Caki2 (cell line): ENCODE results near the gene BCL2. TPM values are rescaled to one million over a fixed set of nuclear protein-coding genes. Genes with fewer than 3 reads are reported as not detected.
A peak's percentile ranks its signal among the peaks of the same experiment; 100 is the strongest.

Experiments
- DNase-seq: peaks from one replicate; pipeline ENCODE4 v3.0.0-alpha.2; 2015; ENCODE audit warnings: low read depth
- in situ Hi-C: cut with HindIII; loops from 2 replicates; pipeline ENCODE4 v1.10.0; 2016; ENCODE audit warnings: low sequenced_read_pairs, low pct_unique_long_range_greater_than_20kb, mixed read lengths
- total RNA-seq: library from RNA; depleted of rRNA; stranded (reverse); fragments of >200 nt; shearing (Covaris generic); gene quantifications from 2 replicates; pipeline ENCODE4 v1.2.3, GENCODE V29; 2014; ENCODE audit warnings: low replicate concordance

The BCL2 gene
- total RNA-seq, 1 experiment from 2014 or later = 5.1 TPM

GRCh38 chr18:63336366-63337099 lies 17.0 kb upstream of the BCL2 start:
- peak; percentile 44 for DNase-seq
- in situ Hi-C loops = no loop called here

DNA sequence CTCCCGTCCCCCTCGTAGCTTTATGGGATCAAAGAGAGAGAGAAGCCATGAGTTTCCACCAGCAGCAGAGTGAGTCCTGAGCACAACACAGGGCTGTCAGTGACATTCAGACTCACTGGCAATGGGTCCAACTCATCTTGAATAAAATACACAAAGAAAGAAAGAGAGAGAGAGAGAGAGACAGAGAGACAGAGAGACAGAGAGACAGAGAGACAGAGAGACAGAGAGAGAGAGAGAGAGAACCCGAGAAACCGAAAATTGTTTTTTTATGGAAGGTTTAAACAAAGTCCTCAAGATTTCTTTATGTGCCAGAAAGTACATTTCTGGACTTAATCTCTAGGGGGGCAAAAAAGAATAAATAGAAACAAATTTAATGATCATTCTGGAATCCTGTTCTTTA lies 11.5 kb upstream of the BCL2 start:
- in situ Hi-C loops = no loop called here
- DNase-seq = no peak

DNA sequence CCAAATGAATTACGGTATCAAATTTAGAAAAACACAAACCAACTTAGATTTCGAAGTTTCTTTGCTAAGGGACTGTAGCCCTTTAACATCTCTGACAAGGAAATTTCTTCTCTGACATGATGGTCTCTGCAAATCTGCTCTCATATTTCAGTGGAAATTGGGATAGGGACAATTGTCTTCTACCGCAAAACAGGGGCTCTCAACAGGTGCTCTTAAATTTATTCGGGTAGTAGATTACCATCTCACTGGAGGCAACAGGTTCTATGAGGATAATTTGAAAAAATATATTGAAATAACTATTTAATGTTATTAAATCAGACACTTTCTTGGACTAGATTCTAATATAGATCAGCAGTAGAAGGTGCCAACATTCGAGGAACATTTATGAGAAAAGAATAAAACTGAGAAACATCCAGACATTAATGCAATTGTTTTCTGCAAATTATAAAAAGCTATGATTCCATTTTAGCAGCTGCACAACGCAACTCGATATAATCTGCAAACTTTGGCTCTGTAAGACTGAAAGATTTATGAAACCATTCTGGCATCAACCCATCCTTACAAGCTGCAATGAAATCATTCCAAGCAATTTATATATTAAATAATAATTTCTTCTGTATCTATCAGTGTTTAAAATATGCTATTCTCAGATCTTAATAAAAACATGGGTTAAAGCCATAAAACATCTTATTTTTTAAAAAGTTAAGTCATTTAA lies 10.0 kb upstream of the BCL2 start:
- DNase-seq = no peak
- in situ Hi-C loops = no loop called here

DNA sequence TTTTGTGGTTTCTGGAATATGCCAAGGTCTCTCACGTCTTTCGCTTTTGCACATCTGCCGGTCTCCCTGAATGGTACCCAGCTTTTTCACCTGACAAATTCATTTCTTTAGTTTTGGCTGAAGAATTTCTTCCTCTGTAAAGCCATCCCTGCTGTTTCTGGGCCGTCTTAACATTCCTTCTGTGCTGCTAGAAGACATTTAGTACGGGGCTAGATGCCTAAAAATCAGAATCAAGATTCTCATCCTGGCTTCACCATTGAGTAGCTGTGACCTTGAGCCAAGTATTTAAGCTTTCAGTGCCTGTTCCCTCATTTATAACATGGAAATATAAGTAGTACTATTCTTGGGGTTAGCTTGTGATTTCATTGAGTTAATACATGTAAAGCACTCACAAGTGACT lies 6.4 kb upstream of the BCL2 start:
- in situ Hi-C loops = no loop called here
- DNase-seq = no peak

DNA sequence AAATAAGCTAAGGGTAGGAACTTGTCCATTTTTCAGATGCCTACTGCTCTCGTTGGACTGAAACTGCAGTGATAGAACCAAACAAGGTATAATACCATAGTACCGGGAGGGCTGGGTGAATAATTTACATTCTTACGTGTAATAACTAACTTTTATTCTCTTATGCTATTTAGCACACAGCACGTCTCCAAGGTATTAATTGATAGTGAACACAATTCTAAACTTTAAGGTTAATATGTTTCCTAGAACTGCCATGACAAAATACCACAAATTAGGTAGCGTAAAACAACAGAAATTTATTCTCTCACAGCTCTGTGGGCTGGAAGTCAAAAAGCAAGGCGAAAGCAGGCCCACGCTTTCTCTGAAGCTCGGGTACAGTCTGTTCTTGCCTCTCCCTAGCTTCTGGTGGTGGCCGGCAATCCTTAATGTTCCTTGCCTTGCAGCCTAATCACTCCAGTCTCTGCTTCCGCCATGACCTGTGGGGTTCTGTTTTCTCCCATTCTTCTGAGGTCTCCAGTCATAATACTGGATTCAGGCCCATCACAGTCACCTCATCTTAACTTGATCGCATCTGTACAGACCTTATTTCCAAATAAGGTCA lies 5.6 kb upstream of the BCL2 start:
- in situ Hi-C loops = no loop called here
- no peak for DNase-seq

DNA sequence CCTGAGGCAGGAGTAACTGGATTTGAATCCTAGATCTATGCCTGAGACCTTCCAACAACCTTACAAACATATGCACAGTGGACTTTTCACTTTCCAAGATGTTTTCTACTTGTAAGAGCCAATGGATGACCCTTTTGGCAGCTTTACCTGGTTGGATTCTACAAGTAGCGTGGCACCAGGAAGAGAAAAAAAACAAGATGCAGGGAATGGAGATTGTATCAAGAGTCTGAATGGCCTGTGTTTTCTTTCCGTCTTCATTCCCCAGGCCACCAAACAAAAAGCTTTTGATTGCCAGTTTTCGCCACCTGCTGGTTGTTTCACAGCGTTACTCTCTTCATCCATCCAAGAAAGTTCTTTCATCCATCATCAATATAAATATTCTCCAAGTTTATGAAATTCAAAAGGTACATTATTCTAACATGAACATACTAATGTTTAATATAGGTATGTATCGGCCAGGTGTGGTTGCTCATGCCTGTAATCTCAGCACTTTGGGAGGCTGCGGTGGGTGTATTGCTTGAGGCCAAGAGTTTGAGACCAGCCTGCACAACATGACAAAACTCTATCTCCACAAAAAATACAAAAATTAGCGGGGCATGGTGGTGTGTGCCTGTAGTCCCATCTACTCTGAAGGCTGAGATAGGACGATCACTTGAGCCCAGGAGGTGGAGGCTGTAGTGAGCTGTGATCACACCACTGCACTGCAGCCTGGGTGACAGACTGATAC lies 3.5 kb upstream of the BCL2 start:
- in situ Hi-C loops = no loop called here
- peak; percentile 52 for DNase-seq

DNA sequence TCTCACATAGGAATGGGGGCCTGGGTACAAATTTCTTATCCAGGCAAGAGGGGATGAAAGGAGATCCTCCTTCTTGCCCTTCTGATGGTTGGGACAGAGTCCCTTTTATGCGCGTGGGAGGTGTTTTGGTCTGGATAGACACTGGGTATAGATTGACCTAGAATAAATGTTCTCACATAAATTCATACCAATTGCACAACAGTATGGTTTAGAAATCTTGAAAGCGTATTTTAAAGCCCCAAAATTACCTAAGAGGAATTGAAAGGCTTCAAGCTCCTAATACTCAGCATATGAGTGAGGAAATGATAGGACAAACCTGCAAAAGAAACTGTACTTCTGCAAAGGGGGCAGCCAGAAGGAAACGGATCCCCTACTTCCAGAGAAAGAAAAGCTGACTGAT lies 2.6 kb upstream of the BCL2 start:
- in situ Hi-C loops = no loop called here
- DNase-seq = no peak

GRCh38 chr18:63321291-63321690 lies 1.7 kb upstream of the BCL2 start:
- DNase-seq = no peak
- in situ Hi-C loops = no loop called here

- DNase-seq = no peak
- in situ Hi-C loops = no loop called here
These were observed 1.4 kb upstream of the BCL2 start for GRCh38 chr18:63320975-63321265.

DNA sequence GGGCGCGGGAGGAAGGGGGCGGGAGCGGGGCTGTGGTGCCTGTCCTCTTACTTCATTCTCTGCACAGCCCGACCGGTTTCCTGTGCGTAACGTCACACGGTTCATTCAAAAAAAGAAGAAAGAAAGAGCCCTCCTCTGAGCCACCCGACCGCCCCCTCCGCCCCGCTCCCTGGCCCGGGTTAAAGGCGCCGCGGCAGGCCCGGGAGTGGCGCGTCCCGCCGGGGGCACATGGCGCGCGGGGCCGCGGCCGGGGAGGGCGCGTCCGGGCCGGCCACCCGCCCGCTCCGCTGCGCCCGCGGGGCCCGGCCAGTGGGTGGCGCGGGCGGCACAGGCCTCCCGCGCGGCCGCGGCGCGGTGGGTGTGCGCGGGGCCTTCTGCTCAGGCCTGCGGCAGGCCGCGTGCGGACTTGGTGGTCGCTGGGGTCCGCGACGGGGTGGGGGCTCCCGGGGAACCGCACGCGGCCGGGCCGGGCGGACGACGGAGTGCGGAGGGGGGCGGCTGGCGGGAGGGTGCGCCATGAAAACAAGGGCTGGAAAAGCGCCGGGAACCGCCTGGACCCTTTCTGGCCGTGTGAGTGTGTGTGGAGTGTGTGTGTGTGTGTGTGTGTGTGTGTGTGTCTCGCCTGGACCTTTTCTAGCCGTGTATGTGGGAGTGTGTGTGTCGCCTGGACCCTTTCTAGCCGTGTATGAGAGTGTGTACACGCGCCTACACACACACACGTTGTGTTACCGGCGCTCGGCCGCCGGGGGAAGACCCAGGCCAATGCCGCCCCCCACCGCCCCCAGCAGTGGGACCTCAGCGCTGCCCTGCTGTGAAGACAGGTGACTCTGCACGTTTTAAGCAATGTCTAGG lies 780 bp upstream of the BCL2 start:
- in situ Hi-C loops = no loop called here
- DNase-seq = peak; percentile 79

DNA sequence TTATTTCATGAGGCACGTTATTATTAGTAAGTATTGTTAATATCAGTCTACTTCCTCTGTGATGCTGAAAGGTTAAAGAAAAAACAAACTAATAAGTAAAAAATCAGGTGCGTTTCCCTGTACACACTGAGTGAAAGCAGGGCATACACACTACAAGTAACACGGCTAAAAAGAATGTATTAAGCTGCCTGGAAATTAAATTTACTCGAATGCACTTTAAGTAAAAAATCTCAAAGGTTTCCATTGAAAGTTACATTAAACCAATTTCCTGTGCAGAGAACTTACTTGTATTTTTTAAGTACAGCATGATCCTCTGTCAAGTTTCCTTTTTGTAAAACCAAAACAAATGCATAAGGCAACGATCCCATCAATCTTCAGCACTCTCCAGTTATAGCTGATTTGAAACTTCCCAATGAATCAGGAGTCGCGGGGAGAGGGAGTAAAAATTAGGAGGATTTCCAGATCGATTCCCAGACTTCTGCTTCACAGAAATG lies 633 bp downstream of the BCL2 start:
- no peak for DNase-seq
- in situ Hi-C loops = no loop called here

DNA sequence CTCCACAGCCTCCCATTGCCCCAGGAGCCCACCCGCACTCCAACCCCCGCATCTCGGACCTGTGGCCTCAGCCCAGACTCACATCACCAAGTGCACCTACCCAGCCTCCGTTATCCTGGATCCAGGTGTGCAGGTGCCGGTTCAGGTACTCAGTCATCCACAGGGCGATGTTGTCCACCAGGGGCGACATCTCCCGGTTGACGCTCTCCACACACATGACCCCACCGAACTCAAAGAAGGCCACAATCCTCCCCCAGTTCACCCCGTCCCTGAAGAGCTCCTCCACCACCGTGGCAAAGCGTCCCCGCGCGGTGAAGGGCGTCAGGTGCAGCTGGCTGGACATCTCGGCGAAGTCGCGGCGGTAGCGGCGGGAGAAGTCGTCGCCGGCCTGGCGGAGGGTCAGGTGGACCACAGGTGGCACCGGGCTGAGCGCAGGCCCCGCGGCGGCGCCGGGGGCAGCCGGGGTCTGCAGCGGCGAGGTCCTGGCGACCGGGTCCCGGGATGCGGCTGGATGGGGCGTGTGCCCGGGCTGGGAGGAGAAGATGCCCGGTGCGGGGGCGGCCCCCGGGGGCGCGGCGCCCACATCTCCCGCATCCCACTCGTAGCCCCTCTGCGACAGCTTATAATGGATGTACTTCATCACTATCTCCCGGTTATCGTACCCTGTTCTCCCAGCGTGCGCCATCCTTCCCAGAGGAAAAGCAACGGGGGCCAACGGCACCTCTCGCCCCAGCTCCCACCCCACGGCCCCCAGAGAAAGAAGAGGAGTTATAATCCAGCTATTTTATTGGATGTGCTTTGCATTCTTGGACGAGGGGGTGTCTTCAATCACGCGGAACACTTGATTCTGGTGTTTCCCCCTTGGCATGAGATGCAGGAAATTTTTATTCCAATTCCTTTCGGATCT lies 1.3 kb downstream of the BCL2 start:
- in situ Hi-C loops = no loop called here
- DNase-seq = peak; percentile 58

- in situ Hi-C loops = no loop called here
- peak; percentile 29 for DNase-seq
These were observed 2.0 kb downstream of the BCL2 start for GRCh38 chr18:63317556-63317946.

GRCh38 chr18:63316612-63317555 lies 2.7 kb downstream of the BCL2 start:
- in situ Hi-C loops = no loop called here
- DNase-seq = no peak

DNA sequence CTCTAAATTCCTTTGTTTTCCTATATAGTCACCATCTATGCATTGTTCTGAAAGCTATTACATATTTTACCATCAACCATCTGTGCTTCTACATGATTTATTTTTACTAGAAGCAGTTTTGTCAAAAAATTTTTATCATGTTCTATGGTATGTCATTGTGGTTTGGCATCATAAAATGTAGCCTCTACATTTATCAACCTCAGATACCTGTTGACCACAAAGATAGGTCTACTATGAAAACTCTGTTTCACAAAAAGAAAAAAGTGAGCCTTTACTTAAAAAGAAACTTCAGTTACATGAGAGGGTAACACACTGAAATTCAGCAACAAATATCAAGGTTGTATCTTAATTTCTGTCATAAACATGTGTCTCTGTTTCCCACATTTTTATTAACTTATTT lies 3.7 kb downstream of the BCL2 start:
- in situ Hi-C loops = no loop called here

GRCh38 chr18:63315131-63315662 lies 4.4 kb downstream of the BCL2 start:
- no peak for DNase-seq

More for the DNA sequence above, 3.7 kb downstream of the BCL2 start:
- no peak for DNase-seq

More at GRCh38 chr18:63315131-63315662, 4.4 kb downstream of the BCL2 start:
- in situ Hi-C loops = no loop called here
